ENCODE data around the gene TNP2.

Gene TNP2

GRCh38 chr16:11276896-11277593 lies 7.9 kb upstream of the TNP2 start:
- DNase-seq, result no peak

DNA sequence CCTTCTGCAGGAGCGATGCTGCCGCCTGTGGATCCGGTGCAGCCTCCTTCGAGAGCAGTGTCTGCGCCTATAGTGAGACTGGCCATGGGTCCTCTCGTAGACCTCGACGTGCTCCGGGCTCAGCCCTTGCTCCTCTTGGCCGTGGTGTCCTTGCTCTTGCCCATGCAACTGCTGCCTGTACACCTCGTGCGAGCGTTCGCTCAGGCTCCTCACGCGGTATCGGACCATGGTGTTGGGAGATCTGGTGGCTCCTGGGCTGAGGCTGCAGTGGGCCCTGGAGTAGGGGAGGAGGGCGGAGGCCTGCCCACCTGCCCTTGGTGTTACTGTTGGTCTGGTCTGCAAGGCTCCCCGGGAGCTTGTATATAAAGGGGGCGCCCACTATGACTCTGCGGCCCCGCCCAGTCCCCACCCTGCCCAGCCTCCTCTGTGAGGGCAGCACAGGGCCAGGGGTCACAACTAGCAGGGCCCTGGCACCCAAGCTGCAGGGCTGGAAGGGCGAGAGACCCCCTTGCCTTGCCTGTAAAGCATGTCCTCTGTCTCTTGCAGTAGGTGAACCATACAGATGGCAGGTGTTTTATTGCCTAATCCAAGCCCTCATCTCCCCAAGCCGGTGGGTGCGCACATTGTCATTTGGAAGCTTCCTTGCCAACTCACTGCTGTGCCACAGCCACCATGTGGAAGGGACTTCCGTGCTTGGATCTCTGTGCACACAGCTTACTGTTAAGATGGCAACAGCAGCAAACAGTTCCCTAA lies 7.2 kb upstream of the TNP2 start, which contains the start of gene PRM2:
TSS of gene PRM2 (minus strand) at position 338 of the 753 bp plus-strand sequence. CDS start at position 228, 110 bp downstream.
- no peak for DNase-seq

GRCh38 chr16:11274964-11275363 lies 5.8 kb upstream of the TNP2 start:
- DNase-seq, result no peak

DNA sequence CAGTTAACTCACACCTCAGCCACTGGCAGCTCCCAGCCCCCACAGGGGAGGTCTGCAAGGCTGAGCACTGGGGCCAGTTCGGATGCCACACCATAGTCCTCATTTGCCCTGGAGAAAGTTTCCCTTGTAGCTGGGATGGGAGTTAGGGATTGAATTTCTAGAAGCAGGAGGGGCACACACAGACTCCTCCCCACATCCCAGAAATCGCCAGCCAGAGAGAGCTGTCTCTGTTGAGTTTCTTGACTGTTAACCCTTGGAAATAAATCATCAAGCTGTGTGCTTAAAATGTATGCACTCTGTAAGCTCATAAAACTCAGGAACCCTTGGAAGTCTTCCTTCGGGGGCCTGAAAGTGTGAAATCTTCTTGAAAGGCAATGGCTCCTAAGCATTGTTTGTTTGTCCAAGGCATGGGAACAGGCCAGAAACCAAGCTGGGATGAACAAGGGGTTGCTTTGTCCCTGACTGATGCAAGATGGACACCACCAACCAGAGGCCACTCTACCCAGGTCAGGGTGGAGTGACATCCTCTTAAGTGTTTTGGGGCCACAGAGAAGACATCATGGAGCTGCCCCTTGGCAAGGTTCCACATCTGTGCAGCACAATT lies 4.7 kb upstream of the TNP2 start:
- no peak for DNase-seq

- no peak for DNase-seq
These were observed 4.0 kb upstream of the TNP2 start, which contains the start of gene PRM3 for GRCh38 chr16:11272921-11273720. Gene PRM3, minus strand, starts transcription at chr16:11273629. Its CDS starts 34 bp downstream, at chr16:11273595.

DNA sequence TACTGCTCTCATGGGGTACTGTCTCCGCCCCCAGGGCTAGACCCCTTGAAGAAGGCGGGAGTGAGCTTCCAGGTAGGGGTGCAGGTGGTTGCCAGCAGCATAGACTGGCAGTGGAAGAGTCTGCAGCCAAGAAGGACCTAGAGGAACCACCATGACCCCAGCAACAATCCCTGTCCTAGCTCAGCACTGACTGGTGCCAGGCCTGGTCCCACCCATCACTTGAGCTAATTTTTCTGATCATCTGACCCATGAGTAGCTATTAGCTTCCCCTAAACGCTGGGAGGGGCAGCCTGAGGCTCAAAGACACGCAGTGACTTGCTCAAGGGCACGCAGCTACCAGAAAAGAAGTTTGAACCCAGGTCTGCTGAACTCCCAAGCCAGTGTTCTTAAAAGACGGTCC lies 3.4 kb upstream of the TNP2 start:
- no peak for DNase-seq

GRCh38 chr16:11271610-11272009 lies 2.5 kb upstream of the TNP2 start:
- DNase-seq, result no peak

DNA sequence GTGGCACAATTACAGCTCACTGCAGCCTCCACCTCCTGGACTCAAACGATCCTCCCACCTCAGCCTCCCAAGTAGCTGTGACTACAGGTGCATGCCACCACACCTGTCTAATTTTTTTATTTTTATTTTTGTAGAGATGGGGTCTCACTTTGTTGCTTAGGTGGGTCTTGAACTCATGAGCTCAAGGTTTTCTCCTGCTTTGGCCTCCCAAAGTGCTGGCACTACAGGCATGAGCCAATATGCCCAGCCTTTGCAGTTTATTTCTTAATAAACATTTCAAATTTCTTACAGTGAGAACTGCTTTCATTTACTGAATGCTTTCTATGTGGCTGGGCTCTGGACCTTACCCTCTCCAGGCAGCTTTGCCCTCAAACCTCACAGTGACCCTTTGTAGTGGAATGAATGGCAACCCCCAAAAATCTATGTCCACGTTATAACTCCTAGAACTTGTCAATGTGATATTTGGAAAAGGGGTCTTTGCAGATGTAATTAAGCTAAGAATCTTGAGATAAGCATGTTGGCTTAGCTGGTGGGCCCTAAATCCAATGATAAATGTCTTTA lies 1.6 kb upstream of the TNP2 start:
- DNase-seq, result no peak

- no peak for DNase-seq
These were observed 4.0 kb downstream of the TNP2 start for GRCh38 chr16:11265124-11265523.

- no peak for DNase-seq
These were observed 4.8 kb downstream of the TNP2 start for GRCh38 chr16:11264155-11264832.

DNA sequence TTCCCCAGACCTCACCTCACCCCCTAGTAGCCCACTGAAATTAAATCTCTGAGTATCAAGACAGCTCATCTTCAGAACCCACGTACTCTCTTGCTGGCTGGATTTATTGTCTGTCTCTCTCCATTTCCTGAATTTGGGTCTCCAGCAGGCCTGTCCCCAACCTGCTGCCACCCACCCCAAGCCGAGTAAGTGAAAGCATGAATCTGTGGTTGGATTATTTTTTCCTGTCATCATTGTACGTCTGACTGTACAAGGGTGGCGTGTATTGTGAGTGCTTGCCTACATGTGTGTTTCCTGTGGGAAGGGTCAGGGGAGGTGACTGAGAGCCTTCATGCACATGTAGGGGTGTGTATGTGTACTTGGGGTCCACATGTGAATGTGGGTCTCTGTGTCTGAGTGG lies 5.4 kb downstream of the TNP2 start:
- no peak for DNase-seq

GRCh38 chr16:11262915-11263314 lies 6.2 kb downstream of the TNP2 start:
- DNase-seq, result no peak

GRCh38 chr16:11260596-11260966 lies 8.5 kb downstream of the TNP2 start:
- no peak for DNase-seq

GRCh38 chr16:11259655-11260595 lies 9.2 kb downstream of the TNP2 start:
- no peak for DNase-seq

- DNase-seq, result peak in 11 of 14 donors; percentile 17 to 61 (median 41)
These were observed 10.3 kb downstream of the TNP2 start for GRCh38 chr16:11258553-11259492.

DNA sequence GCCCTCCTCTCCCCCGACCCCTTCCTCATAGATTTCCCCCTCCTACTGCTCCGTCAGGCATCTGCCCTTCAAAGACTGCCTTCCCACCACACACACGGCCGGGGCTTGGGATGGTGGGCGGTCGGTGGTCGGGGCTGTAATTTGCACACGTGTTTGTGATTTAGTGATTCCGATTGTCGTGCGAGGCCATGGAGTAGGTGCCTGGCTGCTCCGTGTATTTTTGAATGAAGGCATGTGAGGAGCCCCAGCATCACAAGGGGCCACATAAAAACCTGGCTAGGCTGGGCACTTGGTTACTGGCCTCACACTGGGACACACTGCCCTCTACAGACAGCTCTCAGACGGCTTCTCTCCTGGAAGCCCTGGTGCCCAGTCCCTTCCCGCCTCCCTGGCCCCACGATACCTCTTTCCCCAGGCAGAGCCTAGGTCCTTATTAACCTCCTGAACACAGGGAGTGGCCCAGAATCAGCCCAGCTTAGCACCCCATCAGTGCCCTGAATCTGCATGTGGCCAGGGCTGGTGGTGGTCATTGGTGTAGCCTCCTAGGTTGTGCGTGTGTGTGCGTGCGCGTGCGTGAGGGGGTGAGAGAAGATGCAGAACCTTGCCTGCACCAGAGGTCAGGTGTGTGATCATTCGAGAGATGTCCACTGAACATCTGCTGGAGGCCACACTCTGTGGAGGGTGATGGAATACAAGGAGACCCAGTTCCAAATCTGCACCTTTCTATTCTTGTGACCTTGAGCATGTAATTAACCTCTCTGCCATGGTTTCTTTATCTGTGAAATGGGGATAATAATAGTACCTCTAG lies 11.8 kb downstream of the TNP2 start:
- DNase-seq, result peak in 13 of 14 donors; percentile 13 to 80 (median 53)

- peak in 6 of 14 donors; percentile 48 to 72 (median 60) for DNase-seq
These were observed 12.4 kb downstream of the TNP2 start for GRCh38 chr16:11256661-11257130.

Measured in C1 segment of cervical spinal cord (tissue), 14 donors.